HG03439 (cell line): ENCODE results near the gene KHDRBS1.
"Not testable (repeated sequence)": the region's sequence is repeated elsewhere in the genome, so short reads cannot be mapped to it uniquely, and the experiment has no call there.

Experiments
- ATAC-seq: cut with Tn5 transposase; IDR thresholded peaks from one replicate; pipeline ENCODE4 v1.9.1; 2021; ENCODE audit warnings: mild to moderate bottlenecking, moderate library complexity; ENCODE audit not compliant: unreplicated experiment

The KHDRBS1 gene

DNA sequence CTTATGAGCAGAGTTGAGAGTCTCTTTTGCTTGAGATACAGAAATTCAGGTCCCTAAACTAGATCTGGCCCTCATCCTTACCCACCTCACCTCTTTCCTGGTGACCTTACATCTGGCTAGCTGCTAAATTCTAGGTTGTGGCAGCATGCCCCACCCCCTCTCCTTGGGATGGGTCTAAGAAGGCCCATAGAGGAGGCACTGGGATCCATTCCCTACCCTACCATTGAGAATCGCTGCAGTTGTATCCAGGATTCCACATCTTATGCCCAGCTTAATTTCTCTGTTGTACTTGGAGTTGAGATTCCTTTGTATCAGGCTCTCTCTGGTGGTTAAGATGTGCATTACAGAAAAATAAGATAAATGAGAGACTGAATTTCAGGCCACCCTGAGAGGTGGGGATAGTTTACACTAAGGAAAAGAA lies 49.6 kb downstream of the KHDRBS1 start:
- no peak for ATAC-seq

DNA sequence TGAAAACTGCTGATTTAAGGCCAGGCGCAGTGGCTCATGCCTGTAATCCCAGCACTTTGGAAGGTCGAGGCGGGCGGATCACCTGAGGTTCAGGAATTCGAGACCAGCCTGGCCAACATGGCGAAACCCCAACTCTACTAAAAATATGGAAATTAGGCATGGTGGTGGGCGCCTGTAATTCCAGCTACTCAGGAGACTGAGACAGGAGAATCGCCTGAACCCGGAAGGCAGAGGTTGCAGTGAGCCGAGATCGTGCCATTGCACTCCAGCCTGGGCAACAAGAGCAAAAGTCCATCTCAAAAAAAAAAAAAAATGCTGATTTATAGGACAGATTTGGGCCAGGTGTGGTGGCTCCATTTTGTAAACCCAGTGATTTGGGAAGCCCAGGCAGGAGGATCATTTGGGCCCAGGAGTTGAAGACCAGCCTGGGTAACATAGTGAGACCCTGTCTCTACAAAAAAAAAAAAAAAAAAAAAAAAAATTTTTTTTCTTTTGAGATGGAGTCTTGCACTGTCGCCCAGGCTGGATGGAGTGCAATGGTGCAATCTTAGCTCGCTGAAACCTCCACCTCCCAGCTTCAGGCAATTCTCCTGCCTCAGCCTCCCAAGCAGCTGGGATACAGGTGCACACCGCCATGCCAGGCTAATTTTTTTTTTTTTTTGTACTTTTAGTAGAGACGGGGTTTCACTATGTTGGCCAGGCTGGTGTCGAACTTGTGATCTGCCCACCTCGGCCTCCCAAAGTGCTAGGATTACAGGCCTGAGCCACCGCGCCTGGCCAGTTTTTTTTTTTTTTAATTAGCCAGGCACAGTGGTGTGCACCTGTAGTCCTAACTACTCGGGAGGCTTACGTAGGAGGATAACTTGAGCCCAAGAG lies 52.2 kb downstream of the KHDRBS1 start:
- not testable (repeated sequence) for ATAC-seq

DNA sequence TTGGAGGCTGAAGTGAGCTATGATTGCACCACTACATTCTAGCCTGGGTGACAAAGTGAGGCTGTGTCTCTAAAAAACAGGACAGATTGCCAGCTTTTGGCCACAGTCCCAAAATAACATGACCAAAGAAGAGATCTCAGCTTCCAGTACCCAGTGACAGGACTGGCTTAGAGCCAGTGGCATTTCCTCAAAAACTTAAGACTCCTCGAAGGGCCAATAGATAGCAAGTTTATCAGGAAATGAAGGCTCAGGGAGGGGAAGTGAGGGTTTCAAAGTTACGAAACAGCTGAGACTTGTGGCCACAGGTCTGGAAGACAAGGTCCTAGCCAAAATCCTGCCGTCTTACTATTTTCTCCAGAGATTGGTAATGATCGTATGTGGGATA lies 52.8 kb downstream of the KHDRBS1 start:
- ATAC-seq = no peak

DNA sequence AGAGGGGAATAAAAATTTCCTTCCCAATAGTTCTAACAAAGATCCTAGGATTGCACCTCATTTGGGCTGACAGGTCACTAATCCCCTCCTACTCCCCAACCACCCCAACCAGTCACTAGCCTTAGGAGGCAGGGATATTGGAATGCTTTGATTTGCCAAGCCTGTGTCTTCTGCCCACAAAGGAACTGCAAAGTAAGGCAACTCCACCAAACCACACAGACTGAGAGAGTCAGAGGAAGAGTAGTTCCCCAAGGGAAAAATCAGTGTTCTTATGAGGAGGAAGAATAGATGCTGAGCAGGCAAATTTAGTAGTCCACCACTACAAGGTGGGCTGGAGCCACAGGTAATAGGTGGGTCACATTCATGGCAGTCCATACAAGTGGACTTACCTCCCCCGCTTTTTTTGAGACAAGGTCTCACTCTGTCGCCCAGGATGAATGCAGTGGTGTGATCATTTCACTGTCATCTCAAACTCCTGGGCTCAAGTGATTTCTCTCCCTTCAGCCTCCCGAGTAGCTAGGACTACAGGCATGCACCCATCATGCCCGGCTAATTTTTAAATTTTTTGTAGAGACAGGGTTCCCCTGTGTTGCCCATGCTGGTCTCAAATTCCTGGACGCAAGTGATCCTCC lies 55.4 kb downstream of the KHDRBS1 start:
- no peak for ATAC-seq

DNA sequence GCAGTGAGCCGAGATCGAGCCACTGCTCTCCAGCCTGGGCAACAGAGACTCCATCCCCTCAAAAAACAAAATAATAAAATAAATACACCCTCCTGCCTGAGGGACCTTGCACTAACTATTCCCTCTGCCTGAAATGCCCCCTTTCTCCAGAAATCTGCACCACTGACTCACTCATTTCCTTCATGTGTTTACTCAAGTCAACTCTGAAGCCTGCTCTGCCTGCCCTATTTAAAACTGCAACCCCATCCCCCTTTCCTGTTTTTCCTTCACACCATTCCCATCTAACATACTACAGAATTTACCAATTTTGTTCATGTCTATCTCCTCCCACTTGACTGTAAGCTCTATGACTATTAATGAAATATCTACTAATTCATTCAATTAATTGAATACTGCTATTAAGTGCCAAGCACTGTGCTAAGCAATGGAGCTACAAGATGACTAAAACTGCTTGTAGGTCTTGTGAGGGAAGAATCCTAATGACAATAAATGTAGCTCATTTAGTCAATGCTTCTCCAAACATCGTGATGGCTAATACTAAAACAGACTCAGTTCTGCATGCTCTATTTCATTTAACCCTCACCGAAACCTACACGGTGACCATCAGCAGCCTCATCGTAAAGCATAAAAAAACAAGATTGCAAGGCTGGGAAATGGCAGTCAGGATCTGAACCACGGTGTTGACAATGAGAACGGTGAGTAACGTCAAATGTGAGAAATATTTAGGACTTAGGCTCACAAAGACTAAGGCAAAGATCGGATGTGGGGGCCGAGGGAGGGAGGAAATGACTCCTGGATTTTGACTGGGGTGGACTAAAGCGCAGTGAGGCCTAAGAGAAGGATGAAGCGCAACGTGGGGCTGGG lies 58.3 kb downstream of the KHDRBS1 start:
- ATAC-seq = no peak

DNA sequence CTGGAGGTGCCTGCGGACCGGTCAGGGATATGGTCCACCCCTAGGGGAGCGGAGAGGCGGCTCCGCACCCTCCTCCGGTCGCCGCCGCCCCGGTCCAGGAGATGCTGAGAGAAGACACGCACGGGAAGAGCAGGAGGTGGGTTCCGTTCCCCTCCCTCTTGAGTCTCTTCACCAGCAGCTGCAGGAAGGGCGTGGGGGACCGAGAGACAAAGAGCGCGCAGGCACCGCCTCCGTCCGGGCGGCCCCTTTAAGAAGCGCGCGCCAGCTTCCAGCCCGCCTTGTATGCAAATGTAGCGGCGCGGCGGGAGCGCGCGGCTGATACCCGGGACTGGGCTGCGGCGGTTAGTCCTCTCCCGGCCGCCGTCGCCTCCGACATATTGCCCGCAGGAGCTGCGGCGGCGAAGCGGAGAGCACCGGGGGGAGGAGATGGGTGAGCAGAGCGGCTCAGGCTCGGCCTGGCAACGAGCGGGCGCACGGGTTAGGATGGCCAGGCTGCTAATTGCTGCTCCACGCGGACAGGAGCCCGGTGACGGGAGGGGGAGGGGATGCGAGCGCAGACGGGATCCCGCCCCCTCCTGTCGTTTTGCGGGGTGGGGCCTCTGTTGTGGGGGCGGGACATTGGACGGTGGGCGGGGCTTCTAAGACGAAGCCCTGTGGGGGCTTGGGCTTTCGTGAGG lies 59.1 kb downstream of the KHDRBS1 start, which contains the start of gene TMEM39B:
Gene TMEM39B (plus strand): TSS at position 318 of the 677 bp plus-strand sequence. CDS start 109 bp downstream, at position 427.
- peak; percentile 90 for ATAC-seq

DNA sequence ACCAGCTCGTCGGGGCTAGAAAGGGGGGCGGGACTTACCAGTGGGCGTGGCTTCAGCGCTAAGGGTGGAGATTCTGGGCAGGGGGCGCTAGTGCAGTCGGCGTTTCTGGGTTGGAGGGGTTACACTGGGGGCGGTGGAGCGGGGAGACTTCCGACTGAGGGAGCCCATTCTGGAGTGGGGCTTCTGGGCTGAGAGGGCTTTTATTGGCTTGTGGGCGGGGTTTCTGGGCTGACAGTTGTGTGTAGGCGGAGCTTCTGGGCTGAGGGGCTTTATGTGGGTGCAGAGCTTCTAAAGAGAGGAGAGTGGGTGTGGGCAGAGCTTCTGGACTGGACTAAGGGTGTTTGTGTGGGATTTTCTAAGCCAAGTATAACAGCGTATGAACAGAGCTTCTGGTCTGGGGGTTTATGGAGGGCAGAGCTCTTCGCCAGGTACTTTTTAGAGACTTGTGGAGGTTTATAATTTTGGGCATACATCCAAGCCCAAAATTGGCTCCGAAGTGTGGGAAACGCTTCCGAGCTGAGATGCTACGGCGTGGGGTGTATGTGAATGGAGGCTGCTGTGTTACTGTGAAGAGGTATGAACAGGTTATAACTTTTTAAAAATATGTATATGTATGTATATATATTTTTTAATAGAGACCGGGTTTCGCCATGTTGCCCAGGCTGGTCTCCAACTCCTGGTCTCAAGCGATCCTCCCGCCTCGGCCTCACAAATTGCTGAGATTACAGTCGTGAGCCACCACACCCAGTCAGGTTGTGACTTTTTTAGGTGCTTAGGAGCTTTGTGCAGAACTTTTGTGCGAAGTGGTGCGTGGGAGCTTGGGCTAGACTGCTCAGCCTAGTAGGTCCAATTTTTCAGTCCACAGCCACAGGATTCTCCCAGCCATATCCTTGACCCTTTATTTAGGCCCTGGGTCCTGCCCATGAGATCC lies 59.9 kb downstream of the KHDRBS1 start:
- peak; percentile 13 for ATAC-seq

DNA sequence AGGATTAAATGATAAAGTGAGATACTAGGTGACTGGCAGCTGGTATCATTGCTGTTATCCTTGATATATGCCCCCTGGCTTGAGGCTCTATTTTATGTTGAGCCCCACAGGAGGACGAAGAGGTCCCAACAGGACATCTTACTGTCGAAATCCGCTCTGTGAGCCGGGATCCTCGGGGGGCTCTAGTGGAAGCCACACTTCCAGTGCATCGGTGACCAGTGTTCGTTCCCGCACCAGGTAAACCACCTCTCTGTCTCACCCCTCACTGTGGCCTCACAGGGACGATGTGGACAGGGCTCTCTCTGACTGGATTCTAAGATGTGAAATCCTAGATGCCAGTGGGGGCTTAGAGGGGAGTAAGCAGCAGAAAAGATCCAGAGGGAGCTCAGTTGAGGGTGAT lies 61.2 kb downstream of the KHDRBS1 start:
- no peak for ATAC-seq

DNA sequence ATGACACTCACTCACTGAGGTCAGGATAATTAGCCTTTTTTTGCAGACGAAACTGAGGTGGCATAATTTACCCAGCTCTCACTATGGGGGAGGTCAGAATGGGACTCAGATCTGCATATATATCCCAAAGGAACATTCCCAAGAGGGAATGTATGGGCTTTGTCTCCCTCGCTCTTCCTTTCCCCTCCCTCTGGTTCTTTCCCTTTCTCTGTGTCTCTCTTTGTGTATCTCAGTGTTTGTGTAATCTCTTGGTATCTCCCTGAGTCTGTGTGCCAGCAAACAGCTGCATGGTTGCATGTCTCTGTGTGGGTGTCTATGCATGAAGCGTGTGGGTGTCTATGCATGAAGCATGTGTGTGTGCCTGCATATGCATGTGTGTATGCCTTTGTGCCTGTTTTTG lies 63.8 kb downstream of the KHDRBS1 start:
- no peak for ATAC-seq

DNA sequence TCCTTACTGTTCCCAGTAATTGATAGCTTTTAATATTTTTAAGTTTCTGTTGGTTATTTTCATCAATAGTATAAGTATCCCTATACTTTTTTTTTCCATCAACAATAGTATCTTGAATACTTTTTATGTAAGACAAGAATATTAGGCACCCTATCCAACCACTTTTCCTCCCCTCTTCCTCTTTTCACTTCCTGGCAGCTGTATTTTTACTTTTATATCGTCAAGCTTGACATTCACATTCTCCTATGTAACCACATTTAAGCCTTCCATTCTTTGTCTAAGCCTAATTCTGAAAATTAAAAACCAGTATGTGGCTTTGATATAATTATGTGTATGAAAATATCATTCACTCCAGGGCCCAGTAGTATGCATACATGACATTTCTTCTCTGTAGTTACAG lies 68.4 kb downstream of the KHDRBS1 start:
- ATAC-seq = no peak

DNA sequence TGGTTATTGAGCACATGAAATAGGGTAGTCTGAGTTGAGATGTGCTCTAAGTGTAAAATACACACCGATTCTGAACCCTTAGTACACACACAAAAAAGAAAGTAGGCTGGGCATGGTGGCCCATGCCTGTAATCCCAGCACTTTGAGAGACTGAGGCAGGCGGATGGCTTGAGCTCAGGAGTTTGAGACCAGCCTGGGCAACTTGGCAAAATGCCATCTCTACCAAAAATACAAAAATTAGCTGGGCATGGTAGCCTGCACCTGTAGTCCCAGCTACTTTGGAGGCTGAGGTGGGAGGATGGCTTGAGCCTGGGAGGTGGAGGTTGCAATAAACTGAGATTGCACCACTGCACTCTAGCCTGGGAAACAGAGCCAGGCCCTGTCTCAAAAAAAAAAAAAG lies 72.7 kb downstream of the KHDRBS1 start:
- not testable (repeated sequence) for ATAC-seq

DNA sequence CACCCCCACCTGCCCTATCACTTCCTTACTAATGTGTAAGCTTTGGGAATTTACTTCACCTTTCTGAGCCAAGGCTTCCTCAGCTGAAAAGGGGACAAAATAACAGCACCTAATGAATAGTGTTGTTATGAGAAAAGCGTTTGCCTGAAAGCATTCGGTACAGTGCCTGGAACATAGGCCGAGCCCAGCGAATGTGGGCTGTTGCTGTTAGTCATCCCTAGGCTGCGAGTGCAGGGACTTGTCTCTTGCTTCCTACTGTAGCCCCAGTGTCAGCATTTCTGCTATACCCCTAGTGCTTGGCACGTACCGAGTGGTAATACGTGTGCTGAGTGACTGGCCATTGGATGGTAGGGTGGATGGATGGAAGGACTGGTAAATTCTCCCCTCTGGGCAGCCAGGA lies 77.5 kb downstream of the KHDRBS1 start:
- no peak for ATAC-seq

DNA sequence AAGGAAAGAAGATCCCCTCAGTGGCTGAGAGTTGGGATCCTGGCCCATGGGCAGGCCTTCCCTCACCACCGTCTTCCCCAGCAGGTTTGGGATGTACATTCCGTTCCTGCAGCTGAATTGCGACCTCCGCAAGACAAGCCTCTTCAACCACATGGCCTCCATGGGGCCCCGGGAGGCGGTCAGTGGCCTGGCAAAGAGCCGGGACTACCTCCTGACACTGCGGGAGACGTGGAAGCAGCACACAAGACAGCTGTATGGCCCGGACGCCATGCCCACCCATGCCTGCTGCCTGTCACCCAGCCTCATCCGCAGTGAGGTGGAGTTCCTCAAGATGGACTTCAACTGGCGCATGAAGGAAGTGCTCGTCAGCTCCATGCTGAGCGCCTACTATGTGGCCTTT lies 77.9 kb downstream of the KHDRBS1 start:
- no peak for ATAC-seq
